HT-29 (cell line): ENCODE results near the gene LRRC27. TPM values are rescaled to one million over a fixed set of nuclear protein-coding genes. Genes with fewer than 3 reads are reported as not detected.
"Not testable (repeated sequence)": the region's sequence is repeated elsewhere in the genome, so short reads cannot be mapped to it uniquely, and the experiment has no call there.

ENCODE experiments used
- DNase-seq: peaks from one replicate; pipeline ENCODE4 v3.0.0-alpha.2; 2015; ENCODE audit warnings: low spot score
- total RNA-seq: library from RNA; depleted of rRNA; stranded (reverse); fragments of >200 nt; shearing (Covaris generic); gene quantifications from 2 replicates; pipeline ENCODE4 v1.2.3, GENCODE V29; 2014

LRRC27 gene
- total RNA-seq, 1 experiment from 2014 or later: 3.3 TPM

GRCh38 chr10:132337854-132338253 lies 5.9 kb downstream of the LRRC27 start:
- DNase-seq: not testable (repeated sequence)

GRCh38 chr10:132338876-132339275 lies 6.9 kb downstream of the LRRC27 start:
- no peak for DNase-seq

GRCh38 chr10:132339276-132339675 lies 7.3 kb downstream of the LRRC27 start:
- no peak for DNase-seq

GRCh38 chr10:132341017-132341416 lies 9.0 kb downstream of the LRRC27 start:
- DNase-seq: no peak

- DNase-seq: no peak
Observed at GRCh38 chr10:132341781-132342180, 9.8 kb downstream of the LRRC27 start.

GRCh38 chr10:132342553-132342952 lies 10.6 kb downstream of the LRRC27 start:
- DNase-seq: no peak

- no peak for DNase-seq
Observed at GRCh38 chr10:132344386-132344785, 12.4 kb downstream of the LRRC27 start.

- DNase-seq: no peak
Observed at GRCh38 chr10:132345345-132345744, 13.4 kb downstream of the LRRC27 start.

- no peak for DNase-seq
Observed at GRCh38 chr10:132346806-132347205, 14.8 kb downstream of the LRRC27 start.

- DNase-seq: no peak
Observed at GRCh38 chr10:132347211-132347930, 15.4 kb downstream of the LRRC27 start.

GRCh38 chr10:132347931-132348267 lies 15.9 kb downstream of the LRRC27 start:
- DNase-seq: no peak

- DNase-seq: no peak
Observed at GRCh38 chr10:132349766-132350165, 17.8 kb downstream of the LRRC27 start.

- DNase-seq: no peak
Observed at GRCh38 chr10:132350391-132350790, 18.4 kb downstream of the LRRC27 start.

- no peak for DNase-seq
Observed at GRCh38 chr10:132350946-132351345, 19.0 kb downstream of the LRRC27 start.

- no peak for DNase-seq
Observed at GRCh38 chr10:132351611-132352010, 19.6 kb downstream of the LRRC27 start.

- peak; percentile 69 for DNase-seq
Observed at GRCh38 chr10:132352462-132353308, 20.7 kb downstream of the LRRC27 start.

- no peak for DNase-seq
Observed at GRCh38 chr10:132353456-132354355, 21.7 kb downstream of the LRRC27 start.

GRCh38 chr10:132354356-132355094 lies 22.5 kb downstream of the LRRC27 start:
- no peak for DNase-seq

- no peak for DNase-seq
Observed at GRCh38 chr10:132355297-132355696, 23.3 kb downstream of the LRRC27 start.

- DNase-seq: no peak
Observed at GRCh38 chr10:132355754-132356153, 23.8 kb downstream of the LRRC27 start.

GRCh38 chr10:132356621-132357195 lies 24.7 kb downstream of the LRRC27 start:
- no peak for DNase-seq
